ENCODE data around the gene HOXC10. TPM values are rescaled to one million over a fixed set of nuclear protein-coding genes. Genes with fewer than 3 reads are reported as not detected.

Gene HOXC10
- total and polyA plus RNA-seq, 2 experiments from 2014 or later = 0.23 to 1.7 TPM

DNA sequence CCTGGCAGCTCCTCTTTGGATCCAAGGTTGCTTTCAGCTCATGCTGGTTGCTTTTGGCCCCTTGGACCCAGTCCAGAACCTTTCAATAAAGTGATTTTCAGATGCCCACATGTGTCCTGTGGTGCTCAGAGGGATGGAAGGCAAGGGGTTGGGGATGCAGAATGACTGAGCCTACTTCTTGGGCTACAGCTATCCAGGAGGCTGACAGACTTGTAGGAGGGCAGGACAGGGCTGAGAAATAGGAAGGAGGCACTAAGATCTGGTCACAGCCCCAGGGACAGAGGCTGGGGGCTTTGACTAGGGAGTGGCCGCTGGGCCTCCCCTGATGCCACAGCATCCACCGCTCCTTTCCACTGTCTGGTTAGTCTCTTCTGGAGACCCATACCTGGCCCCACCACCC, 13.3 kb upstream of the HOXC10 start:
- TF ChIP-seq EZH2phosphoT487 (IDR thresholded peaks at IDR 0.05; ENCODE audit: low read depth, severe bottlenecking, unreplicated experiment) = no peak
- TF ChIP-seq EZH2 (IDR thresholded peaks at IDR 0.05; ENCODE audit: borderline replicate concordance) = no peak
- TF ChIP-seq, protein P1, sequence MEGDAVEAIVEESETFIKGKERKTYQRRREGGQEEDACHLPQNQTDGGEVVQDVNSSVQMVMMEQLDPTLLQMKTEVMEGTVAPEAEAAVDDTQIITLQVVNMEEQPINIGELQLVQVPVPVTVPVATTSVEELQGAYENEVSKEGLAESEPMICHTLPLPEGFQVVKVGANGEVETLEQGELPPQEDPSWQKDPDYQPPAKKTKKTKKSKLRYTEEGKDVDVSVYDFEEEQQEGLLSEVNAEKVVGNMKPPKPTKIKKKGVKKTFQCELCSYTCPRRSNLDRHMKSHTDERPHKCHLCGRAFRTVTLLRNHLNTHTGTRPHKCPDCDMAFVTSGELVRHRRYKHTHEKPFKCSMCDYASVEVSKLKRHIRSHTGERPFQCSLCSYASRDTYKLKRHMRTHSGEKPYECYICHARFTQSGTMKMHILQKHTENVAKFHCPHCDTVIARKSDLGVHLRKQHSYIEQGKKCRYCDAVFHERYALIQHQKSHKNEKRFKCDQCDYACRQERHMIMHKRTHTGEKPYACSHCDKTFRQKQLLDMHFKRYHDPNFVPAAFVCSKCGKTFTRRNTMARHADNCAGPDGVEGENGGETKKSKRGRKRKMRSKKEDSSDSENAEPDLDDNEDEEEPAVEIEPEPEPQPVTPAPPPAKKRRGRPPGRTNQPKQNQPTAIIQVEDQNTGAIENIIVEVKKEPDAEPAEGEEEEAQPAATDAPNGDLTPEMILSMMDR (IDR thresholded peaks at IDR 0.05; ENCODE audit: poor library complexity) = no peak
- Histone ChIP-seq H3K36me3 (replicated peaks; ENCODE audit: insufficient read depth, low read depth) (no peaks in the 10 kb centered on the region), H3K4me1 (ENCODE audit: insufficient read depth) (peaks cover 16% of the 10 kb centered on the region), H2AFZ (no peak overlapping the region), H3K4me3 (no peak overlapping the region), H3K27me3 (peaks cover 98% of the 10 kb centered on the region), H3K27ac (no peak overlapping the region), H3K4me2 (no peak overlapping the region), H3K9me3 (ENCODE audit: low read depth) (no peaks in the 10 kb centered on the region), H4K20me1 (ENCODE audit: insufficient read depth, poor library complexity, severe bottlenecking) (no peaks in the 10 kb centered on the region), H3K9me2 (replicated peaks; ENCODE audit: insufficient read depth) (no peaks in the 10 kb centered on the region), H3K79me2 (no peaks in the 10 kb centered on the region)
- WGBS (ENCODE audit: low lambda C conversion rate, missing lambda C conversion rate) = 46% methylated on average over 2 of the region's 2 CpGs
- DNase-seq (ENCODE audit: low spot score) = no peak

DNA sequence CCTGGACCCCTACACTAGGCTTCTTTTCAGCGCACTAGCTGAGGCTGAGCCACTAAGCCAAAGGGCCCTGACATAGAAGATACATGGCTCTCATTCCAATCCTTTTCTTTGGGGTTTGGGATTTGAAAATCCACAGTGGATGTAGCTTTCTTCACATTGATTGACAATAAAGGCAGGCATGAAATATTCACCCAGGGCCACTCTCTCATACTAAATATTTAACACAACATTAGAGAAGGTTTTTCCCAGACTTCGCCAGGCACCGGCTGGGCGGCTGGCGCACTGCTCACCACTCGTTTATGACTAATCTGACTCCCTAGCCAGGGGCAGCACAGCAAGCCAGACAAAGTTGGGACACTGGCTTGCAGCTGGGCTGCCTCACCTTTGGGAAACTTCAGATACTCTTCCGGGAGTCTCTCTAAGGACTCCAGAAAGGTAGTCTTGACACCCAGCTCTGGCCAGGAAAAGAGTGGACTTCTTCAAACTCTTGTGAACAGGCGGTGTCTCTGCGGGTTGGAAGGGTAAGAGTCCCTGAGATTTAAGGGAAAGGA, 12.7 kb upstream of the HOXC10 start:
- 41% methylated on average over 9 of the region's 9 CpGs for WGBS (ENCODE audit: low lambda C conversion rate, missing lambda C conversion rate)
- H3K9me2 ChIP-seq (replicated peaks; ENCODE audit: insufficient read depth) = no peaks in the 10 kb centered on the region
- H3K4me3 ChIP-seq = no peak overlapping the region
- no peak overlapping the region for H2AFZ ChIP-seq
- H3K4me1 ChIP-seq (ENCODE audit: insufficient read depth) = peaks cover 21% of the 10 kb centered on the region
- H3K36me3 ChIP-seq (replicated peaks; ENCODE audit: insufficient read depth, low read depth) = no peaks in the 10 kb centered on the region
- H3K27me3 ChIP-seq = peaks cover 98% of the 10 kb centered on the region
- TF ChIP-seq, protein P1 (IDR thresholded peaks at IDR 0.05; ENCODE audit: poor library complexity) = no peak
- TF ChIP-seq EZH2 (IDR thresholded peaks at IDR 0.05; ENCODE audit: borderline replicate concordance) (no peak), EZH2phosphoT487 (IDR thresholded peaks at IDR 0.05; ENCODE audit: low read depth, severe bottlenecking, unreplicated experiment) (peak; percentile 29)
- no peak for DNase-seq (ENCODE audit: low spot score)
- H4K20me1 ChIP-seq (ENCODE audit: insufficient read depth, poor library complexity, severe bottlenecking) = no peaks in the 10 kb centered on the region
- peak overlapping the region; percentile 88 for H3K4me2 ChIP-seq
- H3K9me3 ChIP-seq (ENCODE audit: low read depth) = no peaks in the 10 kb centered on the region
- H3K79me2 ChIP-seq = no peaks in the 10 kb centered on the region
- H3K27ac ChIP-seq = no peak overlapping the region

DNA sequence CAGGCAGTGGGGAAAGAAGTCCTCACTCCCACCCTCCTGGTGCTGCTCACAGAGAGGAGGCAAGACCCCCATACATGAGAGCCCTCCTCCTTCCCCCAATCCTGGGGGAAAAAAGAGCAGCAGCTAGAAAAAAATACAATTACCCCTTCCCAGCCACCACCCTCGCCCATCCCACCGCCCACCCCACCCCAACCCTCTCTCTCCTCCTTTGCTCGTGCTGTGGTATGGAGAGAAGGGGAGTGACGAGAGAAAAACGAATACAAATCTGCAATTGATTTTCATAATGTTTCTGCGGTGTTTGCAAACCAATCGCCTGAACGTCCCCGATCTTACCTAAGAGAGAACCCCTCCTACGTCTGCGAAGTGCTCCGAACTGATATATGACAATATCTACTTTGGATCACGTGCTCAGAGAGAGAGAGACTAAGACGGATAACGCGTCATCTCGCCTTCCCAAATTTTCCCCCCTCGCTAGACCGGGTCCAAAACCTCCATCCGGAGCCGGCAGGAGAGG, 12.2 kb upstream of the HOXC10 start, which contains the start of gene HOXC11:
Gene HOXC11, plus strand, starts transcription at position 405 of the 514 bp plus-strand sequence. CDS start 116 bp downstream, outside the sequence.
- H3K79me2 ChIP-seq = no peaks in the 10 kb centered on the region
- H2AFZ ChIP-seq = peak within 1 kb of the TSS; percentile 81
- WGBS (ENCODE audit: low lambda C conversion rate, missing lambda C conversion rate) = 7% methylated on average over 21 of the region's 21 CpGs
- no peaks in the 10 kb centered on the region for H3K9me2 ChIP-seq (replicated peaks; ENCODE audit: insufficient read depth)
- peak within 1 kb of the TSS; percentile 44 for H3K4me3 ChIP-seq
- peak within 1 kb of the TSS; percentile 52 for H3K27ac ChIP-seq
- H3K36me3 ChIP-seq (replicated peaks; ENCODE audit: insufficient read depth, low read depth) = no peaks in the 10 kb centered on the region
- TF ChIP-seq EZH2phosphoT487 (IDR thresholded peaks at IDR 0.05; ENCODE audit: low read depth, severe bottlenecking, unreplicated experiment) (no peak), EZH2 (IDR thresholded peaks at IDR 0.05; ENCODE audit: borderline replicate concordance) (no peak)
- TF ChIP-seq, protein P1 (IDR thresholded peaks at IDR 0.05; ENCODE audit: poor library complexity) = no peak
- peaks cover 98% of the 10 kb centered on the region for H3K27me3 ChIP-seq
- DNase-seq (ENCODE audit: low spot score) = no peak
- no peaks in the 10 kb centered on the region for H4K20me1 ChIP-seq (ENCODE audit: insufficient read depth, poor library complexity, severe bottlenecking)
- peaks cover 26% of the 10 kb centered on the region for H3K4me1 ChIP-seq (ENCODE audit: insufficient read depth)
- H3K9me3 ChIP-seq (ENCODE audit: low read depth) = no peaks in the 10 kb centered on the region
- H3K4me2 ChIP-seq = peak within 1 kb of the TSS; percentile 88

Data from hepatocyte (in vitro differentiated cells).